ENCODE measurements around the gene UCK1. TPM values are rescaled to one million over a fixed set of nuclear protein-coding genes. Genes with fewer than 3 reads are reported as not detected.
A peak's percentile ranks its signal among the peaks of the same experiment; 100 is the strongest.

UCK1 gene
- total RNA-seq, 4 donors from 2014 or later = 32.7 to 45.7 (median 41.8) TPM

DNA sequence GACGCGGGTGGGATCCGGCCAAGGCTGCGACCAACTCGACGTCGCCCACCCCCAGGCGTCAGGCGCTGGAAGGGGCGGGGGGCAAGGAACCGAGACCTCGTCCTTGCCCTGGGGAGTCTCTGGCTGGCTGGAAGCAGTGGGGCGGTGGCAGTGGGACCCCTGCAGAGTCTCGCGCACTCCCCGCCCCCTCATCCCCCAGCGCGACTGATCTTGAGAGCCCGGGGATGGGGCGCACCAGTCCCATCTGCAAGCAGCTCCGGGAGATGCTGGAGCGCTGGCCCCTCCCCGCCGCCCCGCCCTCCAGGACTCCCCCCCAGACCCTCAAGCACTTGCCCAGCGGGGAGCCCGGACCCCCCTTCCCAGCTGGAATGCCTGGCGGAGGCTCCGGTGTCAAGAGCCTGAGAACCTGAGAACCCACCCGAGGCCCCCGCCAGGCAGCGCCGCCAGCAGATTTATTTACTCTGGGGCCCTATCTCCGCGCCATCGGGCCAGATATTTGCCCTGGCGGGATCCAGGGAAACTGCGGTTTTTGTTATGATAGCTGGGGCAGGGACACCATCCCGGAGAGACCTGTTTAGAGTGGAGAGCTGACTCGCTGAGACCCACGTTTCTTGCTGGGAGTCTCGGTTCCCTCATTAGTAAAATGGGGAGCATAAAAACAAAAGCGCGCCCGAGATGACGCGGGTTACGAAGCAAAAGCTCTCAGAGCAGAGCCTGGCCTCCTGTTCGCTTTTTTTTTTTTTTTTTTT lies 15.4 kb upstream of the UCK1 start:
- H3K9me3 ChIP-seq = peaks cover 0 to 36% (median 8%) of the 10 kb centered on the region in 4 donors
- TF ChIP-seq EP300 (IDR thresholded peaks at IDR 0.05) (no peak), POLR2A (IDR thresholded peaks at IDR 0.05) (no peak)
- H3K27me3 ChIP-seq = peaks cover 0 to 65% of the 10 kb centered on the region in 2 donors
- WGBS, 2 donors = 4% methylated on average over 36 to 38 of the region's 49 CpGs
- H3K27ac ChIP-seq = no peak overlapping the region
- H3K36me3 ChIP-seq = no peaks in the 10 kb centered on the region
- peaks cover 0 to 19% (median 6%) of the 10 kb centered on the region in 4 donors for H3K4me1 ChIP-seq
- H3K4me3 ChIP-seq = peak overlapping the region in 2 of 4 donors; percentile 18 to 27
- DNase-seq (ENCODE audit: low spot score in 2 of 2) = no peak

DNA sequence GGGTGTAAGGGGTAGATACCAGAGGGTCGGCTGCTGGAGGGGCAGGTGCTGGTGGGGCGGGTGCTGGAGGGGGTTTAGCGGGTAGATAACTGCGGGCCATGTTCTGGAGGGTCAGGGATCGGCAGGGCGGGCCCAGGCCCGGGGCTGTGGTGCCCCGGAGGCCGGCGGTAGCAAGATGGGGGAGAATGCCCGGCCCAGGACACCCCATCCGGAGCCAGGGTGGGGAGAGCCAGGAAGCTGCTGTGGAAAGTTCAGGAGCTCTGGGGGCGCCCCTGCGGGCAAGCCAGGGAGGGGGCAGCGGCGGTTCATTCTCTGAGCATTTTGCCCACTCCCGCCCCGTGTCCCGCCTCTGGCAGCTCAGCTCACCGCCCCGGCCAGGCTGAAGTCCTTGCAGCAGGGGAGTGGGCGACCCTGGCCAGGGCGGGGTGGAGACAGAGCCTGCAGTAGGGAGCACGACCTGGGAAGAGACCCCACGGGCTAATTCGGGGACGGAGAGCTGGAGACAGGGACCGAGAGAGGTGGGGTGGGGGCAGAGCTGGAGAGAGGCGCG lies 14.8 kb upstream of the UCK1 start:
- H3K27ac ChIP-seq = no peak overlapping the region
- WGBS, 2 donors = 1 to 3% methylated on average over 24 to 25 of the region's 30 CpGs
- H3K9me3 ChIP-seq = peaks cover 0 to 36% (median 8%) of the 10 kb centered on the region in 4 donors
- peak overlapping the region in 1 of 4 donors; percentile 5 for H3K4me3 ChIP-seq
- H3K36me3 ChIP-seq = no peaks in the 10 kb centered on the region
- no peak for DNase-seq (ENCODE audit: low spot score in 2 of 2)
- peaks cover 0 to 19% (median 6%) of the 10 kb centered on the region in 4 donors for H3K4me1 ChIP-seq
- TF ChIP-seq POLR2A (IDR thresholded peaks at IDR 0.05) (no peak), EP300 (IDR thresholded peaks at IDR 0.05) (no peak)
- TF ChIP-seq, protein P1, sequence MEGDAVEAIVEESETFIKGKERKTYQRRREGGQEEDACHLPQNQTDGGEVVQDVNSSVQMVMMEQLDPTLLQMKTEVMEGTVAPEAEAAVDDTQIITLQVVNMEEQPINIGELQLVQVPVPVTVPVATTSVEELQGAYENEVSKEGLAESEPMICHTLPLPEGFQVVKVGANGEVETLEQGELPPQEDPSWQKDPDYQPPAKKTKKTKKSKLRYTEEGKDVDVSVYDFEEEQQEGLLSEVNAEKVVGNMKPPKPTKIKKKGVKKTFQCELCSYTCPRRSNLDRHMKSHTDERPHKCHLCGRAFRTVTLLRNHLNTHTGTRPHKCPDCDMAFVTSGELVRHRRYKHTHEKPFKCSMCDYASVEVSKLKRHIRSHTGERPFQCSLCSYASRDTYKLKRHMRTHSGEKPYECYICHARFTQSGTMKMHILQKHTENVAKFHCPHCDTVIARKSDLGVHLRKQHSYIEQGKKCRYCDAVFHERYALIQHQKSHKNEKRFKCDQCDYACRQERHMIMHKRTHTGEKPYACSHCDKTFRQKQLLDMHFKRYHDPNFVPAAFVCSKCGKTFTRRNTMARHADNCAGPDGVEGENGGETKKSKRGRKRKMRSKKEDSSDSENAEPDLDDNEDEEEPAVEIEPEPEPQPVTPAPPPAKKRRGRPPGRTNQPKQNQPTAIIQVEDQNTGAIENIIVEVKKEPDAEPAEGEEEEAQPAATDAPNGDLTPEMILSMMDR (IDR thresholded peaks at IDR 0.05) = no peak
- H3K27me3 ChIP-seq = peaks cover 0 to 61% of the 10 kb centered on the region in 2 donors

DNA sequence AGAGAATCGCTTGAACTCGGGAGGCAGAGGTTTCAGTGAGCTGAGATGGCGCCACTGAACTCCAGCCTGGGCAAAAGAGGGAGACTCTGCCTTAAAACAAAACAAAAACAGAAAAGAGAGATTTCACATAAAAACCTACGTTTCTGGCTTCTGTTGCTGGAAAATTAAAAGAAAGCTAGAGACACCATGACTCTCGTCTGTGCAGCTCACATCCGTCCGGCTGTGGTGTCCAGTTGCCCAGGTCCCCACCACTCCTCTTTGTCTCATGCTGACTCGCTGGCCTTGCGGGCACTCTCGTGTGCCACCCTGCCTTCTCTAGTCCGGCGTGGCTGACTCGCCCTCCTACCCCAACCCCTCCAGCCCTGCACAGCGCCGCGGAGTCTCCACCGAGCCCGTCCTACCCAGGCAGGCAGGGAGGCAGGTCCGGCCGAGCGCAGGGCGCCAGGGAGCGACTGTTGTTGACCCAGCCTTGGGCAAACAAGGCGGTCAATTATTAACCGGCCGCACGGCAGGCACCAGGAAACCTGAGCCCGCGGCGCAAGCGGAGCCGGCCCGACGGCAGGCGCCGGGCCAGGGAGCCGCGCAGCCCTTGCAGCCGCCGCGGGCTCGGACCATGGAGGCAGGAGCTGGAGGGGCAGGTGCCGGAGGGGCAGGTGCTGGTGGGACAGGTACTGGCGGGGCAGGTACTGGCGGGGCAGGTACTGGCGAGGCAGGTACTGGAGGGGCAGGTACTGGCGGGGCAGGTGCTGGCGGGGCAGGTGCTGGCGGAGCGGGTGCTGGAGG lies 14.1 kb upstream of the UCK1 start, which contains the start of gene PRRT1B:
Gene PRRT1B (plus strand): TSS at position 521 of the 783 bp plus-strand sequence. CDS start 93 bp downstream, at position 614.
- TF ChIP-seq EP300 (IDR thresholded peaks at IDR 0.05) (no peak), POLR2A (IDR thresholded peaks at IDR 0.05) (no peak)
- TF ChIP-seq, protein P1 (IDR thresholded peaks at IDR 0.05) = no peak
- H3K4me1 ChIP-seq = peaks cover 0 to 19% (median 6%) of the 10 kb centered on the region in 4 donors
- 16 to 24% methylated on average over 35 to 50 of the region's 50 CpGs for WGBS, 2 donors
- H3K27ac ChIP-seq = no peak within 1 kb of the TSS
- no peaks in the 10 kb centered on the region for H3K36me3 ChIP-seq
- peaks cover 0 to 61% of the 10 kb centered on the region in 2 donors for H3K27me3 ChIP-seq
- peaks cover 0 to 36% (median 8%) of the 10 kb centered on the region in 4 donors for H3K9me3 ChIP-seq
- H3K4me3 ChIP-seq = peak within 1 kb of the TSS in 2 of 4 donors; percentile 5 to 27
- DNase-seq (ENCODE audit: low spot score in 2 of 2) = no peak

DNA sequence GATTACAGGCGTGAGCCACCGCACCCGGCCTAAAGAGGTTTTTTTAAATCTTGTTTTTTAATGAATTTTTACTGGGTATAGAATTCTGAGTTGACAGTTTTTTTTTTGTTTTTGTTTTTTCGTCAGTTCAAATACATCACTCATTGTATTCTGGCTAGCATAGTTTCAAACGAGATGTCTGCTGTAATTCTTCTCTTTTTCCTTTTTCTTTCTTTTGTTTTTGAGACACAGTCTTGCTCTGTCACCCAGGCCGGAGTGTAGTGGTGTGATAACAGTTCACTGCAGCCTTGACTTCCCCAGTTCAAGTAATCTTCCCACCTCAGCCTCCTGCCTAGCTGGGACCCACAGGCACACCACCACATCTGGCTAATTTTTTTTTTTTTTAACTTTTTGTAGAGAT lies 12.1 kb upstream of the UCK1 start:
- Histone ChIP-seq H3K4me3 (no peak overlapping the region), H3K27ac (no peak overlapping the region), H3K27me3 (peaks cover 0 to 47% of the 10 kb centered on the region in 2 donors), H3K36me3 (no peaks in the 10 kb centered on the region), H3K9me3 (peaks cover 0 to 36% (median 8%) of the 10 kb centered on the region in 4 donors), H3K4me1 (peaks cover 0 to 19% (median 6%) of the 10 kb centered on the region in 4 donors)
- TF ChIP-seq EP300 (IDR thresholded peaks at IDR 0.05) (no peak), POLR2A (IDR thresholded peaks at IDR 0.05) (no peak)
- TF ChIP-seq, protein P1 (IDR thresholded peaks at IDR 0.05) = no peak
- DNase-seq (ENCODE audit: low spot score in 2 of 2) = no peak
- WGBS, 2 donors = 88 to 91% methylated on average over 6 of the region's 6 CpGs

DNA sequence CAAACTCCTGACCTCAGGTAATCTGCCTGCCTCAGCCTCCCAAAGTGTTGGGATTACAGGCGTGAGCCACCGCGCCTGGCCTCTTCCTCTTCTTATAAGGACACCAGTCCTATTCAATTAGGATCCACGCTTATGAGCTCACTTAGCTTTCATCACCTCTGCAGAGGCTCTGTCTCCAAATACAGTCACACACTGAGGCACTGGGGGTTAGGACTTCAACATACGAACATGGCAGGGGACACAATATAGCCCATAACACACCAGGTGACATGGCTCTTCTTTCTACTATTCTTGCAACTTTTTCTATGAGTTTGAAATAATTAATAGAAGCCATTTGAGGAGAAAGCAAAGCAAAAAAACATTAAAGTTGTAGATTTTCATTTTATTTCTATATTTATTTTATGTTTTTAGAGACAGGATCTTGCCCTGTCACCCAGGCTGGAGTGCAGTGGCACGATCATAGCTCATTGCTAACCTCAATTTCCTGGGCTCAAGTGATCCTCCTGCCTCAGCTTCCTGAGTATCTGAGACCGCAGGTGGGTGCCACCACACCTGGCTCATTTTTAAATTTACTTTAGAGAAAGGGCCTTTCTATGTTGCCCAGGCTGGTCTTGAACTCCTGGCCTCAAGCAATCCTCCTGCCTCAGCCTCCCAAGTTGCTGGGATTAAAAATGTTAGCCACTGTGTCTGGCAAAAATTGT lies 8.3 kb upstream of the UCK1 start:
- TF ChIP-seq, protein P1 (IDR thresholded peaks at IDR 0.05) = no peak
- TF ChIP-seq POLR2A (IDR thresholded peaks at IDR 0.05) (no peak), EP300 (IDR thresholded peaks at IDR 0.05) (no peak)
- Histone ChIP-seq H3K4me3 (no peak overlapping the region), H3K4me1 (no peaks in the 10 kb centered on the region), H3K27ac (no peak overlapping the region), H3K36me3 (no peaks in the 10 kb centered on the region), H3K9me3 (peaks cover 0 to 26% (median 8%) of the 10 kb centered on the region in 4 donors), H3K27me3 (peaks cover 0 to 9% of the 10 kb centered on the region in 2 donors)
- WGBS, 2 donors = 92 to 93% methylated on average over 7 of the region's 7 CpGs
- DNase-seq (ENCODE audit: low spot score in 2 of 2) = no peak
